HEK293 (cell line): ENCODE results near the gene COG8.

Source experiments
- YY2 ChIP-seq: fragments of 450-650 bp; formaldehyde crosslinking; IDR thresholded peaks from 2 replicates; pipeline ENCODE4 v1.5.1; 2016; ENCODE audit warnings: missing biosample characterization, missing genetic modification characterization
- ZBTB8A ChIP-seq: fragments of 450-650 bp; formaldehyde crosslinking; IDR thresholded peaks from 2 replicates; pipeline ENCODE4 v1.5.1; 2016; ENCODE audit warnings: missing biosample characterization, missing genetic modification characterization
- ZFP37 ChIP-seq: fragments of 450-650 bp; formaldehyde crosslinking; IDR thresholded peaks from 2 replicates; pipeline ENCODE4 v1.5.1; 2016; ENCODE audit warnings: missing biosample characterization, missing genetic modification characterization
- ZNF10 ChIP-seq: fragments of 450-650 bp; formaldehyde crosslinking; IDR thresholded peaks from 2 replicates; pipeline ENCODE4 v1.5.1; 2017; ENCODE audit warnings: missing biosample characterization, missing genetic modification characterization
- ZNF174 ChIP-seq: fragments of 450-650 bp; formaldehyde crosslinking; IDR thresholded peaks from 2 replicates; pipeline ENCODE4 v1.5.0; 2017; ENCODE audit warnings: missing biosample characterization, mild to moderate bottlenecking, missing genetic modification characterization
- ZNF211 ChIP-seq: fragments of 450-650 bp; formaldehyde crosslinking; IDR thresholded peaks from 2 replicates; pipeline ENCODE4 v1.5.1; 2016; ENCODE audit warnings: low read depth, missing biosample characterization, missing genetic modification characterization
- ZNF24 ChIP-seq: fragments of 450-650 bp; formaldehyde crosslinking; IDR thresholded peaks from 2 replicates; pipeline ENCODE4 v1.5.1; 2016; ENCODE audit warnings: missing biosample characterization, missing genetic modification characterization
- ZNF354C ChIP-seq: fragments of 450-650 bp; formaldehyde crosslinking; IDR thresholded peaks from 2 replicates; pipeline ENCODE4 v1.5.1; 2016; ENCODE audit warnings: missing biosample characterization, missing genetic modification characterization, low read depth, borderline replicate concordance
- ZNF776 ChIP-seq: fragments of 450-650 bp; formaldehyde crosslinking; IDR thresholded peaks from 2 replicates; pipeline ENCODE4 v1.5.0; 2017; ENCODE audit warnings: missing biosample characterization, missing genetic modification characterization, borderline replicate concordance
- ZNF785 ChIP-seq: fragments of 450-650 bp; formaldehyde crosslinking; IDR thresholded peaks from 2 replicates; pipeline ENCODE4 v1.5.1; 2016; ENCODE audit warnings: missing biosample characterization, missing genetic modification characterization
- TF ChIP-seq, protein P1 (sequence below): fragments of 450-650 bp; formaldehyde crosslinking; IDR thresholded peaks from 2 replicates; pipeline ENCODE4 v1.5.1; 2016; ENCODE audit warnings: missing biosample characterization, missing genetic modification characterization
- TF ChIP-seq, protein P2 (sequence below): IDR thresholded peaks from 2 replicates; pipeline ENCODE4 v1.6.1; 2011; ENCODE audit warnings: mild to moderate bottlenecking, low read depth, low read length, borderline replicate concordance
- TF ChIP-seq, protein P3 (sequence below): fragments of 450-650 bp; formaldehyde crosslinking; IDR thresholded peaks from 2 replicates; pipeline ENCODE4 v1.5.1; 2016; ENCODE audit warnings: missing biosample characterization, missing genetic modification characterization

DNA sequence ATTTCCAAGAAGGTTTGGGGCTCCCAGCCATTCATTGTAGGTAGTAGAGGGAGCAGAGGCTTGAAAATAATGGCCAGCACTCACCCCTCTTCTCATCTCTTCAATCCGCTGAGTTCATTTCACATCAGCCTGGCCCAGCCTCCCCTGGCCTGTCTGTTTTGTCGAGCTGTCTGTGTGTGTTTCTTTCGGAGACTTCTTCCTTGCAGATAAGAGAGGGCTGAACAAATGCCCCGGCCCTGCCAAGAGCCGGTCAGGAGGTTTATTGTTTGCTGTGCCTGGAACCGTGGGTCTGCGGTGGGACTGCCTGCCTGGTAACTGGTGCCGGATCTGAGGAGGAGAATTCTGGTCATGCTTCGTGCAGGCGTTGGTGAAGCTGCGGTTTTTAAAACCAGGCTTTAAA, 24.8 kb downstream of the COG8 start:
- TF ChIP-seq ZBTB8A (tag by site-specific recombination) (no peak), ZNF776 (no peak), ZFP37 (tag by site-specific recombination) (no peak), ZNF785 (no peak), ZNF211 (tag by site-specific recombination) (no peak), ZNF24 (tag by site-specific recombination) (no peak), ZNF174 (tag by site-specific recombination) (no peak), YY2 (tag by site-specific recombination) (no peak), ZNF10 (no peak), ZNF354C (tag by site-specific recombination) (no peak)
- TF ChIP-seq, protein P1, sequence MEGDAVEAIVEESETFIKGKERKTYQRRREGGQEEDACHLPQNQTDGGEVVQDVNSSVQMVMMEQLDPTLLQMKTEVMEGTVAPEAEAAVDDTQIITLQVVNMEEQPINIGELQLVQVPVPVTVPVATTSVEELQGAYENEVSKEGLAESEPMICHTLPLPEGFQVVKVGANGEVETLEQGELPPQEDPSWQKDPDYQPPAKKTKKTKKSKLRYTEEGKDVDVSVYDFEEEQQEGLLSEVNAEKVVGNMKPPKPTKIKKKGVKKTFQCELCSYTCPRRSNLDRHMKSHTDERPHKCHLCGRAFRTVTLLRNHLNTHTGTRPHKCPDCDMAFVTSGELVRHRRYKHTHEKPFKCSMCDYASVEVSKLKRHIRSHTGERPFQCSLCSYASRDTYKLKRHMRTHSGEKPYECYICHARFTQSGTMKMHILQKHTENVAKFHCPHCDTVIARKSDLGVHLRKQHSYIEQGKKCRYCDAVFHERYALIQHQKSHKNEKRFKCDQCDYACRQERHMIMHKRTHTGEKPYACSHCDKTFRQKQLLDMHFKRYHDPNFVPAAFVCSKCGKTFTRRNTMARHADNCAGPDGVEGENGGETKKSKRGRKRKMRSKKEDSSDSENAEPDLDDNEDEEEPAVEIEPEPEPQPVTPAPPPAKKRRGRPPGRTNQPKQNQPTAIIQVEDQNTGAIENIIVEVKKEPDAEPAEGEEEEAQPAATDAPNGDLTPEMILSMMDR (tag by site-specific recombination) = no peak
- TF ChIP-seq, protein P2, sequence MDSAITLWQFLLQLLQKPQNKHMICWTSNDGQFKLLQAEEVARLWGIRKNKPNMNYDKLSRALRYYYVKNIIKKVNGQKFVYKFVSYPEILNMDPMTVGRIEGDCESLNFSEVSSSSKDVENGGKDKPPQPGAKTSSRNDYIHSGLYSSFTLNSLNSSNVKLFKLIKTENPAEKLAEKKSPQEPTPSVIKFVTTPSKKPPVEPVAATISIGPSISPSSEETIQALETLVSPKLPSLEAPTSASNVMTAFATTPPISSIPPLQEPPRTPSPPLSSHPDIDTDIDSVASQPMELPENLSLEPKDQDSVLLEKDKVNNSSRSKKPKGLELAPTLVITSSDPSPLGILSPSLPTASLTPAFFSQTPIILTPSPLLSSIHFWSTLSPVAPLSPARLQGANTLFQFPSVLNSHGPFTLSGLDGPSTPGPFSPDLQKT = no peak
- TF ChIP-seq, protein P3, sequence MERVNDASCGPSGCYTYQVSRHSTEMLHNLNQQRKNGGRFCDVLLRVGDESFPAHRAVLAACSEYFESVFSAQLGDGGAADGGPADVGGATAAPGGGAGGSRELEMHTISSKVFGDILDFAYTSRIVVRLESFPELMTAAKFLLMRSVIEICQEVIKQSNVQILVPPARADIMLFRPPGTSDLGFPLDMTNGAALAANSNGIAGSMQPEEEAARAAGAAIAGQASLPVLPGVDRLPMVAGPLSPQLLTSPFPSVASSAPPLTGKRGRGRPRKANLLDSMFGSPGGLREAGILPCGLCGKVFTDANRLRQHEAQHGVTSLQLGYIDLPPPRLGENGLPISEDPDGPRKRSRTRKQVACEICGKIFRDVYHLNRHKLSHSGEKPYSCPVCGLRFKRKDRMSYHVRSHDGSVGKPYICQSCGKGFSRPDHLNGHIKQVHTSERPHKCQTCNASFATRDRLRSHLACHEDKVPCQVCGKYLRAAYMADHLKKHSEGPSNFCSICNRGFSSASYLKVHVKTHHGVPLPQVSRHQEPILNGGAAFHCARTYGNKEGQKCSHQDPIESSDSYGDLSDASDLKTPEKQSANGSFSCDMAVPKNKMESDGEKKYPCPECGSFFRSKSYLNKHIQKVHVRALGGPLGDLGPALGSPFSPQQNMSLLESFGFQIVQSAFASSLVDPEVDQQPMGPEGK (tag by site-specific recombination) = no peak
